Measurements from ENCODE around the gene FGF19. TPM values are rescaled to one million over a fixed set of nuclear protein-coding genes. Genes with fewer than 3 reads are reported as not detected.
A peak's percentile ranks its signal among the peaks of the same experiment; 100 is the strongest.
"Not testable (repeated sequence)": the region's sequence is repeated elsewhere in the genome, so short reads cannot be mapped to it uniquely, and the experiment has no call there.

The FGF19 gene
- total RNA-seq, 2 experiments from 2014 or later = not detected

DNA sequence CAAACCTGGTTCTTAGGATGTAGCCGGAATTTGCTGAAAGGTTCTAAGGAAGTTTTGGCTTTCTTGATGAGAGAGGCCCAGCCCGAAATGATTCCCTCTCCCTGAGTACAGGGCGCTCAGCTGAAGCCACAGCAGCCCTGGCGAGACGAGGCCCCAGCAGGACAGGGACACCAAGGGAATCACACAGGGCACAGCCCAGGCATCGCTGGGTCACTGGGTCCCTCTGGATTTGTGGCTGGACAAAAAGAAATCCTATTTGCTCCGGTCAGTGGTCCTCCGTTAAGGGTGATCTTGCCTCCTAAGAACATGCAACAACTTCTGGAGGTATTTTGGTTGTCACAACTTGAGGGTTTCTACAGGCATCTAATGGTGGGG lies 6.4 kb downstream of the FGF19 start:
- ATAC-seq (ENCODE audit: low read depth) (no peak), DNase-seq (no peak)
- no peak overlapping the region for H3K27ac Mint-ChIP-seq
- no peaks in the 10 kb centered on the region for H3K36me3 Mint-ChIP-seq
- H3K4me3 Mint-ChIP-seq = no peak overlapping the region
- no peaks in the 10 kb centered on the region for H3K4me1 Mint-ChIP-seq
- H3K27me3 Mint-ChIP-seq = peaks cover 37% of the 10 kb centered on the region
- no peaks in the 10 kb centered on the region for H3K9me3 Mint-ChIP-seq
- POLR2A ChIA-PET = no interaction called here

GRCh38 chr11:69696749-69697468 lies 6.9 kb downstream of the FGF19 start:
- H3K4me3 Mint-ChIP-seq = no peak overlapping the region
- POLR2A ChIA-PET = no interaction called here
- no peak overlapping the region for H3K27ac Mint-ChIP-seq
- no peaks in the 10 kb centered on the region for H3K9me3 Mint-ChIP-seq
- ATAC-seq (ENCODE audit: low read depth) = no peak
- no peaks in the 10 kb centered on the region for H3K4me1 Mint-ChIP-seq
- no peak for DNase-seq
- no peaks in the 10 kb centered on the region for H3K36me3 Mint-ChIP-seq
- peaks cover 38% of the 10 kb centered on the region for H3K27me3 Mint-ChIP-seq

- not testable (repeated sequence) for ATAC-seq (ENCODE audit: low read depth); DNase-seq; H3K4me3 Mint-ChIP-seq; H3K36me3 Mint-ChIP-seq; H3K27ac Mint-ChIP-seq; H3K9me3 Mint-ChIP-seq; H3K4me1 Mint-ChIP-seq
- H3K27me3 Mint-ChIP-seq = peaks cover 31% of the 10 kb centered on the region
- POLR2A ChIA-PET = interaction anchor here (0.7 kb wide), 1 partner anchor 1331 kb away, joined by 3 read pairs; no protein-coding TSS in a partner anchor
Observed at GRCh38 chr11:69695995-69696394, 7.8 kb downstream of the FGF19 start.

- Mint-ChIP-seq H3K27ac (no peak overlapping the region), H3K9me3 (no peaks in the 10 kb centered on the region), H3K4me1 (no peaks in the 10 kb centered on the region), H3K27me3 (peaks cover 27% of the 10 kb centered on the region), H3K36me3 (no peaks in the 10 kb centered on the region), H3K4me3 (no peak overlapping the region)
- DNase-seq (no peak), ATAC-seq (ENCODE audit: low read depth) (no peak)
- POLR2A ChIA-PET = interaction anchor here (0.7 kb wide), 1 partner anchor 1331 kb away, joined by 3 read pairs; no protein-coding TSS in a partner anchor
Observed at GRCh38 chr11:69695581-69695980, 8.2 kb downstream of the FGF19 start.

DNA sequence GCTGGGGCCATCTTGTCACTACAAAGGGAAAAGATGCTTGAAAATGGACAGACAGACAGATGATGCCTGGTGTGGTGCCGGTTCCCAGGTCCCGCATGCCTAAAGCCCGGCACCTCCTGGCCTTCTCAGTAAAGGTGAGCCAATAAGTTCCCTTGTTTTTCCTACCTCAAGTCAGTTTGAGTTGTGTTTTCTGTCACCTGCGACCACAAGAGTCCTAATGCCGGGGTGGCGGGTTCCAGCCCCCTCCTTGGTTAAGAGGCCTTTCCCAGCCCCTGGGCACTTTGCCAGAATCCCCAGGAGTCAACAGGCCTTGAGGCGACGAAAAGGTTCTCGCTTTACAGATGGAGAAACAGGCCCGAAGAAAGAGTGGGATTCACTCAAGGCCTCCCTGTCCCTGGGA lies 9.0 kb downstream of the FGF19 start:
- Mint-ChIP-seq H3K4me1 (no peaks in the 10 kb centered on the region), H3K36me3 (no peaks in the 10 kb centered on the region), H3K27ac (no peak overlapping the region), H3K4me3 (no peak overlapping the region), H3K27me3 (peaks cover 22% of the 10 kb centered on the region), H3K9me3 (no peaks in the 10 kb centered on the region)
- ATAC-seq (ENCODE audit: low read depth) (no peak), DNase-seq (no peak)
- POLR2A ChIA-PET = no interaction called here

DNA sequence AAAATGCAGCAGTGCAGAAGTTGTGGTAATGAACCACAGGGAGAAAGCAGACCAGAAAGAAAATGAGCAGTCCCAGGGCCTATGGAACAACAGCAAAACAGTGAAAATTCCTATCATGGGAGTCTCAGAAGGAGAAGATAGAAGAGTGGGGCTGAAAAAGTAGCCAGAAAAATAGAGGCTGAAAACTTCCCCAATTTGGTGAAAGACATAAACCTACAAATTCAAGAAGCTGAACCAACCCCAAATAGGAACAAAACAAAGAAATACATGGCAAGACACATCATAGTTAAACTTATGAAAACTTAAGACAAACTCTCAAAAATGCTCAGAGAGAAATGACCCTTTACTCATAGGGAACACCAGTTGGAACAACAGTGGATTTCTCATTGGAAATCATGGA lies 11.4 kb downstream of the FGF19 start:
- peaks cover 26% of the 10 kb centered on the region for H3K27me3 Mint-ChIP-seq
- ATAC-seq (ENCODE audit: low read depth) (no peak), DNase-seq (no peak)
- no peaks in the 10 kb centered on the region for H3K9me3 Mint-ChIP-seq
- peaks cover 2% of the 10 kb centered on the region for H3K4me1 Mint-ChIP-seq
- POLR2A ChIA-PET = no interaction called here
- H3K4me3 Mint-ChIP-seq = no peak overlapping the region
- no peak overlapping the region for H3K27ac Mint-ChIP-seq
- H3K36me3 Mint-ChIP-seq = no peaks in the 10 kb centered on the region

GRCh38 chr11:69691463-69691862 lies 12.4 kb downstream of the FGF19 start:
- DNase-seq (no peak), ATAC-seq (ENCODE audit: low read depth) (no peak)
- no peaks in the 10 kb centered on the region for H3K36me3 Mint-ChIP-seq
- peaks cover 2% of the 10 kb centered on the region for H3K4me1 Mint-ChIP-seq
- peaks cover 30% of the 10 kb centered on the region for H3K27me3 Mint-ChIP-seq
- H3K4me3 Mint-ChIP-seq = no peak overlapping the region
- no peaks in the 10 kb centered on the region for H3K9me3 Mint-ChIP-seq
- POLR2A ChIA-PET = interaction anchor here (0.7 kb wide), 1 partner anchor 29 kb away, joined by 3 read pairs; no protein-coding TSS in a partner anchor
- H3K27ac Mint-ChIP-seq = no peak overlapping the region

GRCh38 chr11:69689484-69690319 lies 14.1 kb downstream of the FGF19 start:
- DNase-seq (no peak), ATAC-seq (ENCODE audit: low read depth) (no peak)
- Mint-ChIP-seq H3K4me3 (no peak overlapping the region), H3K27me3 (peaks cover 35% of the 10 kb centered on the region), H3K36me3 (no peaks in the 10 kb centered on the region), H3K9me3 (no peaks in the 10 kb centered on the region), H3K27ac (no peak overlapping the region), H3K4me1 (peaks cover 4% of the 10 kb centered on the region)
- POLR2A ChIA-PET = no interaction called here

- H3K4me1 Mint-ChIP-seq; POLR2A ChIA-PET; DNase-seq; H3K9me3 Mint-ChIP-seq; H3K36me3 Mint-ChIP-seq; H3K27ac Mint-ChIP-seq; ATAC-seq (ENCODE audit: low read depth); H3K4me3 Mint-ChIP-seq: not testable (repeated sequence)
- H3K27me3 Mint-ChIP-seq = peaks cover 30% of the 10 kb centered on the region
Observed at GRCh38 chr11:69687969-69688771, 15.7 kb downstream of the FGF19 start.

- DNase-seq (no peak), ATAC-seq (ENCODE audit: low read depth) (no peak)
- peaks cover 4% of the 10 kb centered on the region for H3K4me1 Mint-ChIP-seq
- POLR2A ChIA-PET = no interaction called here
- no peak overlapping the region for H3K27ac Mint-ChIP-seq
- peaks cover 25% of the 10 kb centered on the region for H3K27me3 Mint-ChIP-seq
- no peaks in the 10 kb centered on the region for H3K9me3 Mint-ChIP-seq
- no peaks in the 10 kb centered on the region for H3K36me3 Mint-ChIP-seq
- no peak overlapping the region for H3K4me3 Mint-ChIP-seq
Observed at GRCh38 chr11:69686856-69687255, 17.0 kb downstream of the FGF19 start.

GRCh38 chr11:69686452-69686851 lies 17.4 kb downstream of the FGF19 start:
- POLR2A ChIA-PET = no interaction called here
- no peak for ATAC-seq (ENCODE audit: low read depth)
- Mint-ChIP-seq H3K27ac (no peak overlapping the region), H3K36me3 (no peaks in the 10 kb centered on the region), H3K4me1 (peaks cover 4% of the 10 kb centered on the region), H3K9me3 (no peaks in the 10 kb centered on the region), H3K27me3 (peaks cover 25% of the 10 kb centered on the region), H3K4me3 (no peak overlapping the region)
- DNase-seq = no peak

GRCh38 chr11:69685348-69685747 lies 18.5 kb downstream of the FGF19 start:
- H3K36me3 Mint-ChIP-seq = no peaks in the 10 kb centered on the region
- H3K4me3 Mint-ChIP-seq = peak overlapping the region; percentile 71
- H3K9me3 Mint-ChIP-seq = no peaks in the 10 kb centered on the region
- H3K4me1 Mint-ChIP-seq = peaks cover 4% of the 10 kb centered on the region
- peaks cover 25% of the 10 kb centered on the region for H3K27me3 Mint-ChIP-seq
- no peak for ATAC-seq (ENCODE audit: low read depth)
- DNase-seq = no peak
- POLR2A ChIA-PET = no interaction called here
- peak overlapping the region; percentile 67 for H3K27ac Mint-ChIP-seq

DNA sequence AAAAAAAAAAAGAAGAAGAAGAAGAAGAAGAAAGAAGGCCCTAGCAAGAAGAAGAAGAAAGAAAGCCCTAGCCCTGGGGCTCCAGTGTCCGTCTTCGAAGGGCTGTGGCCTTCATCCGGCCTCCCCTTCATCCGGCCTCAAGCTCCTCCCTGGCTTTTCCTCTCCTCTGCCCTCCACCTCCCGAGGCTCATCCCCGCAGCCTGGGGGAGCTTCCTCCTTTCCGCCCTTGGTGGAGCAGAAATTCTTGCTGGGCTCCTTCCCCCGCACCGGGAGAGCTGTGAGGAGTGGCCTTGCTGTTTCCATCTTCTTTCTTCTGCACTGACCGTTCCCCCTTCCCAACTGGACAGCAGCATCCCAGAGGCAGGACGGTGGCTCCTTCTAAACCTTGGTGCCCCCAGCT lies 19.2 kb downstream of the FGF19 start:
- H3K4me1 Mint-ChIP-seq = peaks cover 4% of the 10 kb centered on the region
- H3K4me3 Mint-ChIP-seq = no peak overlapping the region
- POLR2A ChIA-PET = interaction anchor here (0.7 kb wide), 1 partner anchor 213 kb away, joined by 3 read pairs; no protein-coding TSS in a partner anchor

More for the DNA sequence above, 19.2 kb downstream of the FGF19 start:
- no peak for ATAC-seq (ENCODE audit: low read depth)
- no peak overlapping the region for H3K27ac Mint-ChIP-seq
- no peaks in the 10 kb centered on the region for H3K9me3 Mint-ChIP-seq
- no peak for DNase-seq
- peaks cover 23% of the 10 kb centered on the region for H3K27me3 Mint-ChIP-seq
- no peaks in the 10 kb centered on the region for H3K36me3 Mint-ChIP-seq
